Measurements from ENCODE around the gene CDC42BPG.

CDC42BPG gene

GRCh38 chr11:64888729-64889511, 44.5 kb upstream of the CDC42BPG start (continued):
- peak; percentile 59 for TF ChIP-seq PRDM10 (tag by site-specific recombination; IDR thresholded peaks at IDR 0.05)
- no peak for TF ChIP-seq ZNF837 (tag by site-specific recombination; IDR thresholded peaks at IDR 0.05)
- TF ChIP-seq ZNF585B (tag by site-specific recombination; IDR thresholded peaks at IDR 0.05), result no peak
- no peak for TF ChIP-seq ZNF48 (tag by site-specific recombination; IDR thresholded peaks at IDR 0.05)
- TF ChIP-seq ZFHX2 (tag by site-specific recombination; conservative IDR thresholded peaks at IDR 0.05), result peak; percentile 86
- no peak for TF ChIP-seq ZFP69B (tag by site-specific recombination; IDR thresholded peaks at IDR 0.05)
- TF ChIP-seq BCL11B (tag by site-specific recombination; IDR thresholded peaks at IDR 0.05; ENCODE audit: low read depth), result no peak
- no peak for TF ChIP-seq ZNF341 (tag by site-specific recombination; IDR thresholded peaks at IDR 0.05; ENCODE audit: low read depth)
- no peak for TF ChIP-seq HOXD13 (CRISPR knock-in tag; IDR thresholded peaks at IDR 0.05; ENCODE audit: borderline replicate concordance)
- TF ChIP-seq EGR2 (tag by site-specific recombination; IDR thresholded peaks at IDR 0.05; ENCODE audit: low read depth), result peak; percentile 82
- no peak for TF ChIP-seq ZNF16 (tag by site-specific recombination; IDR thresholded peaks at IDR 0.05; ENCODE audit: low read depth)
- no peak for TF ChIP-seq ZNF561 (tag by site-specific recombination; IDR thresholded peaks at IDR 0.05; ENCODE audit: borderline replicate concordance)
- peak; percentile 21; the same call in 1 of the 2 replicates for TF ChIP-seq GLIS1 (tag by site-specific recombination; IDR thresholded peaks at IDR 0.05)
- TF ChIP-seq HIC1 (tag by site-specific recombination; IDR thresholded peaks at IDR 0.05), result no peak
- TF ChIP-seq ZNF560 (tag by site-specific recombination; IDR thresholded peaks at IDR 0.05; ENCODE audit: borderline replicate concordance), result no peak
- TF ChIP-seq ZNF302 (tag by site-specific recombination; IDR thresholded peaks at IDR 0.05; ENCODE audit: low read depth), result no peak
- no peak for TF ChIP-seq ZNF777 (tag by site-specific recombination; IDR thresholded peaks at IDR 0.05; ENCODE audit: borderline replicate concordance)
- no peak for TF ChIP-seq ZBTB21 (tag by site-specific recombination; IDR thresholded peaks at IDR 0.05)
- TF ChIP-seq ZNF423 (tag by site-specific recombination; IDR thresholded peaks at IDR 0.05), result no peak
- TF ChIP-seq ZIC2 (tag by site-specific recombination; IDR thresholded peaks at IDR 0.05), result peak; percentile 78
- peak; percentile 37; the same call in 1 of the 2 replicates for TF ChIP-seq ZNF600 (tag by site-specific recombination; IDR thresholded peaks at IDR 0.05)
- TF ChIP-seq ZNF558 (tag by site-specific recombination; IDR thresholded peaks at IDR 0.05), result no peak
- TF ChIP-seq, protein P1, sequence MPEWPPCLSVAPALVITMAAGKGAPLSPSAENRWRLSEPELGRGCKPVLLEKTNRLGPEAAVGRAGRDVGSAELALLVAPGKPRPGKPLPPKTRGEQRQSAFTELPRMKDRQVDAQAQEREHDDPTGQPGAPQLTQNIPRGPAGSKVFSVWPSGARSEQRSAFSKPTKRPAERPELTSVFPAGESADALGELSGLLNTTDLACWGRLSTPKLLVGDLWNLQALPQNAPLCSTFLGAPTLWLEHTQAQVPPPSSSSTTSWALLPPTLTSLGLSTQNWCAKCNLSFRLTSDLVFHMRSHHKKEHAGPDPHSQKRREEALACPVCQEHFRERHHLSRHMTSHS (tag by site-specific recombination; IDR thresholded peaks at IDR 0.05), result no peak
- TF ChIP-seq REPIN1 (tag by site-specific recombination; IDR thresholded peaks at IDR 0.05; ENCODE audit: low read depth), result no peak
- TF ChIP-seq, protein P2, sequence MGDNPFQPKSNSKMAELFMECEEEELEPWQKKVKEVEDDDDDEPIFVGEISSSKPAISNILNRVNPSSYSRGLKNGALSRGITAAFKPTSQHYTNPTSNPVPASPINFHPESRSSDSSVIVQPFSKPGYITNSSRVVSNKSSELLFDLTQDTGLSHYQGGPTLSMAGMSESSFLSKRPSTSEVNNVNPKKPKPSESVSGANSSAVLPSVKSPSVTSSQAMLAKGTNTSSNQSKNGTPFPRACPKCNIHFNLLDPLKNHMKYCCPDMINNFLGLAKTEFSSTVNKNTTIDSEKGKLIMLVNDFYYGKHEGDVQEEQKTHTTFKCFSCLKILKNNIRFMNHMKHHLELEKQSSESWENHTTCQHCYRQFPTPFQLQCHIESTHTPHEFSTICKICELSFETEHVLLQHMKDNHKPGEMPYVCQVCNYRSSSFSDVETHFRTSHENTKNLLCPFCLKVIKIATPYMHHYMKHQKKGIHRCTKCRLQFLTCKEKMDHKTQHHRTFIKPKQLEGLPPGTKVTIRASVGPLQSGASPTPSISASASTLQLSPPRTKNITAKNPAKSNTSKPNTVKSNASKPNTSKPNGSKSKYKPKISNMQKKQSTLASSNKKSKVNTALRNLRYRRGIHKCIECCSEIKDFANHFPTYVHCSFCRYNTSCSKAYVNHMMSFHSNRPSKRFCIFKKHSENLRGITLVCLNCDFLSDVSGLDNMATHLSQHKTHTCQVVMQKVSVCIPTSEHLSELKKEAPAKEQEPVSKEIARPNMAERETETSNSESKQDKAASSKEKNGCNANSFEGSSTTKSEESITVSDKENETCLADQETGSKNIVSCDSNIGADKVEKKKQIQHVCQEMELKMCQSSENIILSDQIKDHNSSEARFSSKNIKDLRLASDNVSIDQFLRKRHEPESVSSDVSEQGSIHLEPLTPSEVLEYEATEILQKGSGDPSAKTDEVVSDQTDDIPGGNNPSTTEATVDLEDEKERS (tag by site-specific recombination; IDR thresholded peaks at IDR 0.05), result no peak
- TF ChIP-seq ZNF670 (tag by site-specific recombination; IDR thresholded peaks at IDR 0.05; ENCODE audit: low read depth), result no peak
- TF ChIP-seq ZNF366 (tag by site-specific recombination; conservative IDR thresholded peaks at IDR 0.05), result no peak
- no peak for TF ChIP-seq ZNF202 (tag by site-specific recombination; IDR thresholded peaks at IDR 0.05; ENCODE audit: borderline replicate concordance)
- TF ChIP-seq KLF10 (tag by site-specific recombination; IDR thresholded peaks at IDR 0.05), result no peak
- peak; percentile 76 for TF ChIP-seq ZBTB48 (tag by site-specific recombination; IDR thresholded peaks at IDR 0.05)
- no peak for TF ChIP-seq ZNF184 (tag by site-specific recombination; IDR thresholded peaks at IDR 0.05)
- TF ChIP-seq SP2 (tag by site-specific recombination; IDR thresholded peaks at IDR 0.05), result no peak
- no peak for TF ChIP-seq TRIM28 (IDR thresholded peaks at IDR 0.05; ENCODE audit: borderline replicate concordance, low read length)

Measured in HEK293 (cell line).